GM19099 (cell line): Measurements from ENCODE around the gene DPF1.
A peak's percentile ranks its signal among the peaks of the same experiment; 100 is the strongest.

Experiments
- POLR2A ChIP-seq: IDR thresholded peaks from 3 replicates; pipeline ENCODE4 v1.6.1; 2011; ENCODE audit warnings: low read depth; ENCODE audit not compliant: insufficient read length; ENCODE audit errors: extremely low read depth

The DPF1 gene

GRCh38 chr19:38224014-38224862 lies at the start of gene DPF1:
Gene DPF1 (minus strand): TSS chr19:38224222. CDS start chr19:38224142, 80 bp downstream.
- TF ChIP-seq POLR2A, result peak; percentile 40

GRCh38 chr19:38273499-38273898 lies 49.5 kb upstream of the DPF1 start:
- no peak for TF ChIP-seq POLR2A

- no peak for TF ChIP-seq POLR2A
Observed at GRCh38 chr19:38270587-38271167, 46.7 kb upstream of the DPF1 start.

GRCh38 chr19:38268539-38268938 lies 44.5 kb upstream of the DPF1 start:
- TF ChIP-seq POLR2A, result no peak

- TF ChIP-seq POLR2A, result no peak
Observed at GRCh38 chr19:38267761-38268483, 43.9 kb upstream of the DPF1 start.

GRCh38 chr19:38266981-38267597 lies 43.1 kb upstream of the DPF1 start:
- no peak for TF ChIP-seq POLR2A

- TF ChIP-seq POLR2A, result no peak
Observed at GRCh38 chr19:38265921-38266429, 42.0 kb upstream of the DPF1 start.

GRCh38 chr19:38265213-38265861 lies 41.3 kb upstream of the DPF1 start:
- TF ChIP-seq POLR2A, result no peak

- peak; percentile 38 for TF ChIP-seq POLR2A
Observed at GRCh38 chr19:38264486-38265212, 40.6 kb upstream of the DPF1 start, which contains the start of gene SPINT2. Gene SPINT2 (plus strand): TSS chr19:38264573. CDS start chr19:38264893, 320 bp downstream.

GRCh38 chr19:38263689-38264485 lies 39.9 kb upstream of the DPF1 start:
- peak; percentile 16 for TF ChIP-seq POLR2A

- no peak for TF ChIP-seq POLR2A
Observed at GRCh38 chr19:38262585-38263268, 38.7 kb upstream of the DPF1 start.

- no peak for TF ChIP-seq POLR2A
Observed at GRCh38 chr19:38255383-38256014, 31.5 kb upstream of the DPF1 start.
